ENCODE measurements around the gene GABRA4.

GABRA4 gene

DNA sequence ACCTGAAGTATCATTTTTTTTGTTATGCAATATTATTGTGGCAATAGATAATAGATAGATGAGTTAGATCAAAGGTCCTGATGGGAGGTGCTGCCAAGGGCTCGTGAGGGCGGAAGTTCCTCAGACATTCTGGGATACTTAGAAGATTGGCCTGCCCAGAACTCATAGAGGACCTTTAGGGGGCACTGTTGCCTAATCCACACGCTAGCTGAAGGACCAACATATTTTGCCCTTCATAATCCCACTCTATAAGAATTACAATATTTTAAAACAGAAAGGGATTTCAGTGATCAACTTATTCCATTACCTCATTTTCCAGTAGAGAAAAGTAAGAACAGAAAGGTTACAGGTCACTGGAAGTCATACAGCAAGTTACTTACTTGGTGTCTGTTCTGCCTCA is 61.4 kb downstream of the GABRA4 start:
- Mint-ChIP-seq H3K27ac (no peak overlapping the region), H3K4me3 (no peak overlapping the region)

GRCh38 chr4:46930891-46931290 is 62.5 kb downstream of the GABRA4 start:
- Mint-ChIP-seq H3K27me3 (ENCODE audit: low read depth) (no peaks in the 10 kb centered on the region), H3K4me1 (ENCODE audit: low read depth) (no peaks in the 10 kb centered on the region), H3K4me3 (no peak overlapping the region), H3K27ac (no peak overlapping the region), H3K36me3 (ENCODE audit: low read depth) (no peaks in the 10 kb centered on the region), H3K9me3 (no peaks in the 10 kb centered on the region)

More for the DNA sequence above, 61.4 kb downstream of the GABRA4 start:
- Mint-ChIP-seq H3K9me3 (no peaks in the 10 kb centered on the region), H3K36me3 (ENCODE audit: low read depth) (no peaks in the 10 kb centered on the region), H3K4me1 (ENCODE audit: low read depth) (no peaks in the 10 kb centered on the region), H3K27me3 (ENCODE audit: low read depth) (no peaks in the 10 kb centered on the region)

DNA sequence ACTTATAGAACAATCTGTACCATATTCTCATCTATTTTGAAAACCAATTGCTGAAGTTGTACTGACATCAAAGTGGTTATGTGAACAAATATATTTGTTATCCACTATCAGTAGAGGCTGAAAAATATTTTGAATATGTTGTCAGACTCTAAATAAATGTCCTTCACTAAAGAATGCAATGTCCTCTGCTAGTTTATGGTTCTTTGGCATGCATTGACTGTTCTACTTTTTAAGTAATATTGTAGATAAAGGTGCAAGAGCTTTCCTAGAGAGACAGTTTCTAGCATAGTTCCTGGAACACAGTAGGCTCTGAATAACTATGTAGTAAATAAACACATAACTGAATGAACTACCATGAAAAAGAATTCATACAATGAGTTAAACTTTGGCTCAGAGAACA is 66.2 kb downstream of the GABRA4 start:
- Mint-ChIP-seq H3K9me3 (no peaks in the 10 kb centered on the region), H3K36me3 (ENCODE audit: low read depth) (no peaks in the 10 kb centered on the region), H3K4me1 (ENCODE audit: low read depth) (no peaks in the 10 kb centered on the region), H3K4me3 (no peak overlapping the region), H3K27me3 (ENCODE audit: low read depth) (no peaks in the 10 kb centered on the region), H3K27ac (no peak overlapping the region)

GRCh38 chr4:46924789-46925529 is 68.4 kb downstream of the GABRA4 start:
- Mint-ChIP-seq H3K4me3 (no peak overlapping the region), H3K27ac (no peak overlapping the region), H3K27me3 (ENCODE audit: low read depth) (no peaks in the 10 kb centered on the region), H3K9me3 (no peaks in the 10 kb centered on the region), H3K4me1 (ENCODE audit: low read depth) (no peaks in the 10 kb centered on the region), H3K36me3 (ENCODE audit: low read depth) (no peaks in the 10 kb centered on the region)

DNA sequence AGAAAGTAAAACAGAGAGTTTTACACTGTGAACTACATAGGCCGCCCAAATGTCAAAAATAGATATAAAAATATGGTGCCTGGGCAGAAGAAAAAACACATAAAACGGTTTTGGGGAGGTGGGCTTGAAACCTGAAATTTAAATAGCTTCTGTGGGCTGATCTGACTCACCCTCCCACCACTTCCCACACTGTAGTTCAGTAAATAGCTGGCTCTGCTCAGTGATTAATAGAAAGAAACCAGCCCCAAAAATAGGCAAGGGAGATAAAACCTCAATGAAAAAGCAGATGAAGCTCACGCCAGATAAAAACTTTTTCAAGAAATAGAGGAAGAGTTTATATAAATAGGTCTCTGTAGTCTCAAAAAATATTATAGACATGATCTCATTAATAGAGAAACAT is 71.2 kb downstream of the GABRA4 start:
- no peaks in the 10 kb centered on the region for H3K4me1 Mint-ChIP-seq (ENCODE audit: low read depth)

DNA sequence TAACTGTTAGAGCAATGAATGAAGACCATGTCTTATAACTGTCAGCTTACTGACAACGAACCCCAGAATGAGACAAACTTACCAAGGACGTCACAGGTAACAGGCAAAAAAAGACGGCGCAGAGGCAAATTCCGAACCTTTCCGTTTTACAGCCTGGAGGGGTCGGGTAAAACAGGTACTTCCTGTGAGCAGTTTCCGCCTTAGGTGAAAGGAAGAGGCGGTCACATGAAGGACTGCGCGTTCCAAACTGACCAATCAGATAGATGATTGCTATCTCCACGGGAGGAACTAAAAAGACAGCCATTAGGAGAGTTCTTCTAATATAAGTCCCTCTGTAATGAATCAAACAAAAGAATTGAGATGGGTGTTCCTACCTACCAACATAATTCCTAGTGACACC is 84.3 kb downstream of the GABRA4 start, which contains the start of gene COX7B2:
TSS of gene COX7B2 (minus strand) at position 168 of the 400 bp plus-strand sequence. CDS start 174,053 bp downstream, outside the sequence.
- Mint-ChIP-seq H3K27me3 (ENCODE audit: low read depth) (no peaks in the 10 kb centered on the region), H3K4me3 (no peak within 1 kb of the TSS)

More for the DNA sequence above, 71.2 kb downstream of the GABRA4 start:
- no peaks in the 10 kb centered on the region for H3K27me3 Mint-ChIP-seq (ENCODE audit: low read depth)
- H3K4me3 Mint-ChIP-seq: no peak overlapping the region
- H3K9me3 Mint-ChIP-seq: no peaks in the 10 kb centered on the region
- no peak overlapping the region for H3K27ac Mint-ChIP-seq
- H3K36me3 Mint-ChIP-seq (ENCODE audit: low read depth): no peaks in the 10 kb centered on the region

DNA sequence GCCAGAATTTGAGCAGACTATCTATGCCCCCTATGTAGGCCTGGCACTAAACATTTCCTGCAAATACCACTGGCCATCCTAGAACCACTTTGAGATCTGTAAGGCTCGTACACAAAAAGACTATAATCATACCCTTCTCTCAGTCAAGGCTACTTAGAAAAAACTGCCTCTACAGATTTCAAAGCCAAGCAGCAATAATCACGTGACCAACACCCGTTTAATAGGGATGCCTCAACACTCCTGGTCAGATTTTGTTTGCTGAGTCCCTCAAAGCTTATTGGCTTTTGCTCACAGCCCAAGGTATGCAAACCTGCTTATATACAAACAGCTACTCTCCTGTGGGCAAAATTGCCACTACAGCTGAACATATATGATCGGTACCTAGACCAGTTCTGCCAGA is 85.2 kb downstream of the GABRA4 start:
- H3K9me3 Mint-ChIP-seq: no peaks in the 10 kb centered on the region
- H3K4me3 Mint-ChIP-seq: no peak overlapping the region
- no peaks in the 10 kb centered on the region for H3K4me1 Mint-ChIP-seq (ENCODE audit: low read depth)
- H3K27me3 Mint-ChIP-seq (ENCODE audit: low read depth): no peaks in the 10 kb centered on the region
- no peaks in the 10 kb centered on the region for H3K36me3 Mint-ChIP-seq (ENCODE audit: low read depth)
- H3K27ac Mint-ChIP-seq: no peak overlapping the region

More for the DNA sequence above, 84.3 kb downstream of the GABRA4 start, which contains the start of gene COX7B2:
- Mint-ChIP-seq H3K4me1 (ENCODE audit: low read depth) (no peaks in the 10 kb centered on the region), H3K27ac (no peak within 1 kb of the TSS), H3K9me3 (no peaks in the 10 kb centered on the region), H3K36me3 (ENCODE audit: low read depth) (no peaks in the 10 kb centered on the region)

DNA sequence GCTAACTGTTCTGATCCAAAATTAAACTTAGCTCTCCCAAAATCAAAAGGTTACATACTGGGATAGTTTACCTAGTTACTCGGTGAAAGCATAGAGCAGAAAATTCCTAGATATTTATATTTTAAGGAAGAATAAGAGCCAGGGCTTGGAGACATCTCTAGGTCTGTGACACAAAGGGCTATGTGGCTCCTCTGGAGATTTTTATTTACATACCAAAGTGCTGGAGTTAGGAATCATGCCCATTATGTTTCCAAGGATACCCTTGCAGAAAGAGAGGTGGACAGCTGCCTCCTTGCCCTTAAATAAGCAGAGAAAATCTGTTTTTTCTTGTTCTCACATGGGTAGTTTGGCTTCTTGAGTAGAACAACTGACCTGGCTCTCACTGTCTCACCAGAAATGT is 93.3 kb downstream of the GABRA4 start:
- H3K4me3 Mint-ChIP-seq: no peak overlapping the region
- no peaks in the 10 kb centered on the region for H3K36me3 Mint-ChIP-seq (ENCODE audit: low read depth)
- H3K9me3 Mint-ChIP-seq: no peaks in the 10 kb centered on the region
- no peaks in the 10 kb centered on the region for H3K27me3 Mint-ChIP-seq (ENCODE audit: low read depth)
- H3K4me1 Mint-ChIP-seq (ENCODE audit: low read depth): no peaks in the 10 kb centered on the region
- no peak overlapping the region for H3K27ac Mint-ChIP-seq

GRCh38 chr4:46894826-46895225 is 98.6 kb downstream of the GABRA4 start:
- no peaks in the 10 kb centered on the region for H3K36me3 Mint-ChIP-seq (ENCODE audit: low read depth)
- no peaks in the 10 kb centered on the region for H3K9me3 Mint-ChIP-seq
- H3K27ac Mint-ChIP-seq: no peak overlapping the region

DNA sequence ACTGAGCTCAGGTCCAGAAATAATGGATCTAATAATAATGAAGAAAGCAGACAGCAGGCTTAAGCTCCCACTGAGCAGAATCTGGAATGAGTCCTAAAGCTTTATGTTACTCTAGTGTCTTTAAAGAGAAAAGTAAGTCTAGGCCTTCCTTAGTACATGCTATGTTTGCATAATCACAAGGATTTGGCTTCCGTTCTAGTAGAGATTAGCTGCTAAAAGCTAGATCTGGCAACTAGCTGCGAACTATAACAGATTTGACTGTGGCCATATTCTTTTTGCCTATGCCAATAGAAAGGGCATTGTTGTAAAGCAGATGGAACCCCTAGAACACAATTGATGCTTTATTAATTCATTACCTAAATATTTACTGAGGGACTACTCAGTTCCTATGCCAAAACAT is 103.3 kb downstream of the GABRA4 start:
- Mint-ChIP-seq H3K9me3 (no peaks in the 10 kb centered on the region), H3K4me1 (ENCODE audit: low read depth) (no peaks in the 10 kb centered on the region)

More at GRCh38 chr4:46894826-46895225, 98.6 kb downstream of the GABRA4 start:
- no peaks in the 10 kb centered on the region for H3K27me3 Mint-ChIP-seq (ENCODE audit: low read depth)
- H3K4me1 Mint-ChIP-seq (ENCODE audit: low read depth): no peaks in the 10 kb centered on the region
- no peak overlapping the region for H3K4me3 Mint-ChIP-seq

GRCh38 chr4:46889410-46889809 is 104.0 kb downstream of the GABRA4 start:
- no peak overlapping the region for H3K4me3 Mint-ChIP-seq
- no peaks in the 10 kb centered on the region for H3K36me3 Mint-ChIP-seq (ENCODE audit: low read depth)
- no peaks in the 10 kb centered on the region for H3K4me1 Mint-ChIP-seq (ENCODE audit: low read depth)
- no peaks in the 10 kb centered on the region for H3K9me3 Mint-ChIP-seq
- no peaks in the 10 kb centered on the region for H3K27me3 Mint-ChIP-seq (ENCODE audit: low read depth)
- no peak overlapping the region for H3K27ac Mint-ChIP-seq

More for the DNA sequence above, 103.3 kb downstream of the GABRA4 start:
- H3K36me3 Mint-ChIP-seq (ENCODE audit: low read depth): no peaks in the 10 kb centered on the region
- no peaks in the 10 kb centered on the region for H3K27me3 Mint-ChIP-seq (ENCODE audit: low read depth)
- no peak overlapping the region for H3K4me3 Mint-ChIP-seq
- no peak overlapping the region for H3K27ac Mint-ChIP-seq

GRCh38 chr4:46886711-46887110 is 106.7 kb downstream of the GABRA4 start:
- Mint-ChIP-seq H3K27ac (no peak overlapping the region), H3K9me3 (no peaks in the 10 kb centered on the region), H3K4me1 (ENCODE audit: low read depth) (no peaks in the 10 kb centered on the region), H3K36me3 (ENCODE audit: low read depth) (no peaks in the 10 kb centered on the region), H3K4me3 (no peak overlapping the region), H3K27me3 (ENCODE audit: low read depth) (no peaks in the 10 kb centered on the region)

DNA sequence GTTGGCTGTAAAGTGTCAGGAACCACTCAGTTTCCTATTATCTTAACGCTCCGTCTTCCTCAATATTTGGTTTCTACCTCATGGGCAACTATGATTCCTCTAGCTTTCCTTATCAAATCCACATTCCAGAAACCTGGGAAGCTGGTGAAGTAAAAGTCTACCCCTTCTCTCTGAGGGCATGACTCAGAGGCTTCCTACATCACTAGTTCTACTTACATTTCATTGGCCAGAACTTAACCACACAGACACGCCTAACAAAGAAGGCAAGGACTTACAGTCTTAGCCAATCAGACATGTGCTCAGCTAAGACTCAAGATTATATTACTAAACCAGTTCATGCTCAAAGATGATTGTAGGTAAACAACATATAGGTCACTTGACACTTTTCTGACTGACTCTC is 114.7 kb downstream of the GABRA4 start:
- H3K4me1 Mint-ChIP-seq (ENCODE audit: low read depth): no peaks in the 10 kb centered on the region
- no peaks in the 10 kb centered on the region for H3K36me3 Mint-ChIP-seq (ENCODE audit: low read depth)
- H3K9me3 Mint-ChIP-seq: no peaks in the 10 kb centered on the region
- H3K27ac Mint-ChIP-seq: no peak overlapping the region
- no peaks in the 10 kb centered on the region for H3K27me3 Mint-ChIP-seq (ENCODE audit: low read depth)
- no peak overlapping the region for H3K4me3 Mint-ChIP-seq

GRCh38 chr4:46874811-46875210 is 118.6 kb downstream of the GABRA4 start:
- H3K4me1 Mint-ChIP-seq (ENCODE audit: low read depth): no peaks in the 10 kb centered on the region
- H3K27me3 Mint-ChIP-seq (ENCODE audit: low read depth): no peaks in the 10 kb centered on the region
- H3K4me3 Mint-ChIP-seq: no peak overlapping the region
- H3K36me3 Mint-ChIP-seq (ENCODE audit: low read depth): no peaks in the 10 kb centered on the region
- H3K9me3 Mint-ChIP-seq: no peaks in the 10 kb centered on the region
- no peak overlapping the region for H3K27ac Mint-ChIP-seq

GRCh38 chr4:46870411-46870810 is 123.0 kb downstream of the GABRA4 start:
- Mint-ChIP-seq H3K36me3 (ENCODE audit: low read depth) (no peaks in the 10 kb centered on the region), H3K27me3 (ENCODE audit: low read depth) (no peaks in the 10 kb centered on the region), H3K4me1 (ENCODE audit: low read depth) (no peaks in the 10 kb centered on the region), H3K9me3 (peaks cover 3% of the 10 kb centered on the region), H3K27ac (no peak overlapping the region), H3K4me3 (no peak overlapping the region)

Measured in T-helper 1 cell treated with Interleukin-12 subunit alpha and Interleukin-12 subunit beta and Interleukin-4 antibody, amounts not matched to agents 30 μg/mL and 1 μg/mL, for 36 hours (primary cell).